HCT116 (cell line): ENCODE results near the gene FXYD2.

ENCODE experiments used
- MAX ChIP-seq: IDR thresholded peaks from 2 replicates; pipeline ENCODE4 v1.6.1; 2012
- POLR2A ChIP-seq: IDR thresholded peaks from 2 replicates; pipeline ENCODE4 v1.7.0; 2011; ENCODE audit warnings: borderline replicate concordance; ENCODE audit not compliant: insufficient read depth, insufficient read length; ENCODE audit errors: extremely low read depth
- ZNF274 ChIP-seq: fragments of 200-500 bp; sonication (Bioruptor generic); IDR thresholded peaks from 2 replicates; pipeline ENCODE4 v1.6.1; 2014; ENCODE audit warnings: mild to moderate bottlenecking, low read depth, low read length, inconsistent platforms
- TF ChIP-seq, protein P1 (sequence below), 3 experiments: fragments of 200-600 bp in 1 of 3; sonication (generic) in 1 of 3; IDR thresholded peaks in 2 of 3; conservative IDR thresholded peaks in 1 of 3; 2 replicates each; pipeline ENCODE4 v1.5.1; 2012 to 2017; ENCODE audit warnings: low read depth in 2 of 3, low read length in 2 of 3, antibody characterized with exemption in 1 of 3, borderline replicate concordance in 1 of 3, control low read depth in 1 of 3, mild to moderate bottlenecking in 1 of 3, mixed read lengths in 1 of 3, mixed run types in 1 of 3, moderate library complexity in 1 of 3; ENCODE audit not compliant: insufficient read depth in 1 of 3

GRCh38 chr11:117794135-117794534 lies 30.4 kb downstream of the FXYD2 start:
- TF ChIP-seq, protein P1, sequence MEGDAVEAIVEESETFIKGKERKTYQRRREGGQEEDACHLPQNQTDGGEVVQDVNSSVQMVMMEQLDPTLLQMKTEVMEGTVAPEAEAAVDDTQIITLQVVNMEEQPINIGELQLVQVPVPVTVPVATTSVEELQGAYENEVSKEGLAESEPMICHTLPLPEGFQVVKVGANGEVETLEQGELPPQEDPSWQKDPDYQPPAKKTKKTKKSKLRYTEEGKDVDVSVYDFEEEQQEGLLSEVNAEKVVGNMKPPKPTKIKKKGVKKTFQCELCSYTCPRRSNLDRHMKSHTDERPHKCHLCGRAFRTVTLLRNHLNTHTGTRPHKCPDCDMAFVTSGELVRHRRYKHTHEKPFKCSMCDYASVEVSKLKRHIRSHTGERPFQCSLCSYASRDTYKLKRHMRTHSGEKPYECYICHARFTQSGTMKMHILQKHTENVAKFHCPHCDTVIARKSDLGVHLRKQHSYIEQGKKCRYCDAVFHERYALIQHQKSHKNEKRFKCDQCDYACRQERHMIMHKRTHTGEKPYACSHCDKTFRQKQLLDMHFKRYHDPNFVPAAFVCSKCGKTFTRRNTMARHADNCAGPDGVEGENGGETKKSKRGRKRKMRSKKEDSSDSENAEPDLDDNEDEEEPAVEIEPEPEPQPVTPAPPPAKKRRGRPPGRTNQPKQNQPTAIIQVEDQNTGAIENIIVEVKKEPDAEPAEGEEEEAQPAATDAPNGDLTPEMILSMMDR (IDR thresholded peaks at IDR 0.05 in 2 of 3, conservative IDR thresholded peaks at IDR 0.05 in 1 of 3; ENCODE audit: borderline replicate concordance in 1 of 3, insufficient read depth in 1 of 3, low read depth in 2 of 3, low read length in 2 of 3) = no peak
- TF ChIP-seq ZNF274 (no peak), MAX (no peak), POLR2A (no peak)
